GM18868 (cell line): ENCODE measurements around the gene PNMA8B.
"Not testable (repeated sequence)": the region's sequence is repeated elsewhere in the genome, so short reads cannot be mapped to it uniquely, and the experiment has no call there.

Experiments used
- ATAC-seq: cut with Tn5 transposase; IDR thresholded peaks from one replicate; pipeline ENCODE4 v1.9.1; 2021; ENCODE audit warnings: mild to moderate bottlenecking, moderate library complexity; ENCODE audit not compliant: unreplicated experiment

PNMA8B gene

DNA sequence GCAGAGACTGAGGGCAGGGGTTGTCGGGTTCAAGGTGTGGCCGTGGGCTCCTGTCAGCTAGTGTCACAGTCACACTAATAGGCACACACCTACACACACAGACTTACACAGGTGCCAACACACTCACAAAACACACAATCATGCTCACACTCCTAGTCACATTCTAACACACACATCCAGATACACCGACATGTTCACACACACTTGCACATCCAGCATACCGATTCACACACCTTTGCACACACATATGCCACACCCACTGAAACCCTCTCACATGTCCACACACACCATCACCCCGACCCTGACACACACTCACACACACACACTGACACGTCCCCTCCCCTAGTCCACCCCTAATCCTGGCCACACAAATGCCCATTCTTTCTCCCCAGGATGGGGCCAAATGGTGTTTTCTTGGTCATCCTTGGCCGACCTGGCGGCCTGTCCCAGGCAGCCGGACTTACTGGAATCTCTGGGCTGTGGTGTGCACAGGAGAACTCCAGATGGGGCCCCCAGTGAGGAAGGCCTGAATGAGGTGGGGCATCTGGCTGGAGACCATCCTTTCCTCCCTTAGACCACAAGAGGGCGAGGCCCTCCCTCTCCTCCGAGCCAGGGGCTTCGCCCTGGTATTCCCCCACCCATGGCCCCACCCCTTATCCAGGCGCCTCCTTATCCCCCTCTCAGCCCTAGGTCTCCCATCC is 19.1 kb upstream of the PNMA8B start:
- ATAC-seq: no peak

DNA sequence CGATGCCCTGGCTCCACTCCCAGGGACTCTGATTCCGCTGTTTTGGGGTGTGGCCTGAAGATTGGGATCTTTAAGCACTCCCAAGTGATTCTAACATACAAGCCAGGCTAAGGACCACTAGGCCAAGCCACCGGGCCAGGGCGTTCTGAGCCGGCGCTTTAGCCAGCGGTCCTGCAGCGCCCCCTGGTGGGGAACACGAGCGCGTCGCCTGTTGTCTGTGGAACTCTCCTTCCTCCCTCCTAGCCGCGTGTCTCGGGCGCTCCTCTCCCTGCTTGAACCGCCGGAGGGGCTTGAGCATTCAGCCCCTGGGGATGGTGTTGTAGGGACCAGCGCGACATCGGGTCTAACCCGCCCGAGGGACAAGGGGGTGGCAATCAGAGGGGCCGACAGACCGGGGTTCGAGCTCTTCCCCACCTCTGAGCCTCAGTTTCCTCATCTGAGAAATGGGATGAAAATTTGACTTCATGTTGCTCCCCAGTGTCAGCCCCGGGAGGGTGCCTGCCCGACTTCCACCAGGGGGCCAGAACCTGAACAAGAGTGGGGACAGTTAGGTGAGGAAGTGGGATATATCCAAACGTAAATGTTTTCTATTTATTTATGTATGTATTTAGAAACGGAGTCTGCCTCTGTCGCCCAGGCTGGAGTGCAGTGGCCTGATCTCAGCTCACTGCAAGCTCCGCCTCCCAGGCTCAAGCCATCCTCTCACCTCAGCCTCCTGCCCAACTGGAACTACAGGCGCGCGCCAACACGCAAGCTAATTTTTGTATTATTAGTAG is 18.0 kb upstream of the PNMA8B start:
- no peak for ATAC-seq

DNA sequence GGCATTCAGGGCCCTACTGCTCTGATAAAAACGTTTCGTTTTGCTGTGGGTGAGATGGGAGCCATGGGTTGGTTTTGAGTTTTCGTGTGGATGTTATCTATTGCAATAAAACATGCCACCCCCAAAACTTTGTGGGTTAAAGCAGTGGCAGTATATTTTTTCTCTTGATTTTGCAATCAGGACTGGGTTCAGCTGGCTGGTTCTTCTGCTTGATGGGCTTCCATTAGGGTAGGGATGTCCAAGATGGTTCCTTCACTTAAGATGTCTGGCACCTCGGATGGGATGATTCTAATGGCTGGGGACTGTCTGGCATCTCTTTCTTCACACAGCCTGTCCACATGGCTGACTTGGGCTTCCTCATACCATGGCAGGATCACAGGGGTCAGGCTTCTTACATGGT is 15.6 kb upstream of the PNMA8B start:
- ATAC-seq: no peak

DNA sequence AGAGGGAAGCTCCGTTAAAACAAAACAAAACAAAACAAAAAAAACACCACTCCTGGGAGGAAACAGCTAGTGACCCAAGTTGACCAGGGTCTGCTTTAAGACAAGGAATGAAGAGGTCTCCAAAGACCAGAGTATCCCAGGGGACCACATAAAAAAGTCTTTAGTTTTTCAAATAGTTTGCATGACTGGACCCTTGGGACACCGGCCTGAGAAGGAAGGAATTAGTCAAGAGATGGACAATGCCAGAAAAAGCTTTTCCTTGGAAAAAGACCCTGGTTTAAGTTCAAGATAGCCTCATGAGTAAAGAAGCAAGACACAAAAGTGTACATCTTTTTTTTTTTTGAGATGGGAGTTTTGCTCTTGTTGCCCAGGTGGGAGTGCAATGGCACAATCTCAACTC is 12.5 kb upstream of the PNMA8B start:
- ATAC-seq: no peak

DNA sequence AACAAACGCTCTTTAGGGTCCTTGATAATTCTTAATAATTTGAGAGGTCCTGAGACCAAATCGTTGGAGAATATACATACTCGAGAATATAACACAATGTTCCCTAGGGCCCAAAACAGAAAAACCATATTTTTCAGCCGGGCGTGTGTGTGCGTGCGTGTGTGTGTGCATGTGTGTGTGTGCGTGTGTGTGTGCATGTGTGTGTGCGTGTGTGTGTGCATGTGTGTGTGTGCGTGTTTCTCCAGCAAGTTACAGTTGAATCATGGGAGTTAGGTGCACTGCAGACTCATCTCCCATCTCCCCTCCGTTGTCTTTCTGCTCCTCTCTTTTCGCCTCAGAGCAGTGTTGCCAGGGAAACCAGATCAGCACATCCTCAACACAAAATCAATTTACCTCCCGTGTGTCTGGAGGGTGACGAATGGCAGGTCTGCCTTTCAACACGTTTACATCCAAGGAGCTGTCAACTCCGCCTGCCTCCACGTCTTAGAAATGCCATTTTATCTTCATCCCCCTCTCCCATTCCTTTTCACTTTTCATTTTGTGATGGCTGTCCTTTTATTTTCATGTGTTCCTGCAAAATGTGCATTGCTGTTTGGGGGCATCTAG is 8.3 kb upstream of the PNMA8B start:
- ATAC-seq: no peak

DNA sequence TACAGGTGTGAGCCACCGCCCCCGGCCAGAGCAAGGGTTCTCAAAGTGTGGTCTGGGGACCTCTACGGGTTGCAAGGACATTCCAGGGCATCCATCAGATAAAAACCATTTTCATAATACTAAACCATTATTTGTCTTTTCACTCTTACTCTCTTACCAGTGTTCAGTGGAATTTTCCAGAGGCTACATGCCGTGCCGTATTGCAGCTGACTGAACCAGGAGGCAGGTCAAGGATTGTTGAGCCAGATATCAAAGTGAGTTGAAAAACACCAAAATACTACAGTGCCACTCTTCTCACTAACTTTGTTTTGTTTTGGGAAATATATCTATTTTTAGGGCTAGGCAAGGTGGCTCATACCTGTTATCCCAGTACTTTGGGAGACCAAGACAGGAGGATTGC is 7.2 kb upstream of the PNMA8B start:
- no peak for ATAC-seq

DNA sequence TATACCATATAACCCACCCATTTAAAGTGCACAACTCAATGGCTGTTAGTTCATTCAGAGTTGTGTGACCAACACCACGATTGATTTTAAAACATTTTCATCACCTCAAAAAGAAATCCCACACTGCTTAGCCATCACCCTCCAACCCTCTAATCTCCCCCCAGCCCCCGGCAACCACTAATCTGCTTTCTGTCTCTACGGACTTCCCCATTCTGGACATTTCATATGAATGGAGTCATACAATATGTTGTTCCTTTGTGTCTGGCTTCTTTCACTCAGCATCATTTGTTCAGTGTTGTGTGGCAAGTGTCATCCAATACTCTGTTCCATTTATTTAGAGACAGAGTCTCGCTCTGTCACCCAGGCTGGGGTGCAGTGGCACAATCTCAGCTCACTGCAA is 4.0 kb upstream of the PNMA8B start:
- ATAC-seq: no peak

DNA sequence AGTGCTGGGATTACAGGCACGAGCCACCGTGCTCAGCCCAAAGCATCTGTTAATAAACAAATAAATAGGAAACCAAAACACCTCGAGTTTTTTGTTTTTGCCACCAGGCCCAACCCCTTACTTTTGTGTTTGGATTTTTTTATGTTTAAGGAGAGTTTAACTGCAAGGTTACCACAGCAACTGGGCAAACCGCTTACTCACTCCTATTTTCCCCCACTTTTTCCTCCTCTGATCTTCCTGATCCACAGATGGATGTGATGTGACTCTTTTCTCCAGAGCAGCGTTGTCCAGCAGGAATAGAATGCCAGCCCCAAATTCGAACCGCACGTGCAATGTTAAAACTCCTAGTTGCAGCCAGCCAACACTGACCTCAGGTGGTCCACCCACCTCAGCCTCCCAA is 2.1 kb upstream of the PNMA8B start:
- ATAC-seq: no peak

DNA sequence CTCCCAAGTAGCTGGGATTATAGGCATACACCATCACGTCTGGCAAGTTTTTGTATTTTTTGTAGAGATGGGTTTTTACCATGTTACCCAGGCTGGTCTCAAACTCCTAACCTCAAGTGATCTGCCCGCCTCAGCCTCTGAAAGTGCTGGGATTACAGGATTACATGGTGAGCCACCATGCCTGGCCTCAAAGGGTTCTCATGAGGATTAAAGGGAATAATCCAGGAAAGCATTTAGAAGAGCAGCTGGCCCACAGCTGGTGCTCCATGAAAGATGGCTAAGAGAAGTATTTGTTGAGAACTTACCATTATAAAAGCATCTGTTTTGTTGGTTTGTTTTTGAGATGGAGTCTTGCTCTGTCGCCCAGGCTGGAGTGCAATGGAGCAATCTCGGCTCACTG is 1.2 kb upstream of the PNMA8B start:
- ATAC-seq: not testable (repeated sequence)

DNA sequence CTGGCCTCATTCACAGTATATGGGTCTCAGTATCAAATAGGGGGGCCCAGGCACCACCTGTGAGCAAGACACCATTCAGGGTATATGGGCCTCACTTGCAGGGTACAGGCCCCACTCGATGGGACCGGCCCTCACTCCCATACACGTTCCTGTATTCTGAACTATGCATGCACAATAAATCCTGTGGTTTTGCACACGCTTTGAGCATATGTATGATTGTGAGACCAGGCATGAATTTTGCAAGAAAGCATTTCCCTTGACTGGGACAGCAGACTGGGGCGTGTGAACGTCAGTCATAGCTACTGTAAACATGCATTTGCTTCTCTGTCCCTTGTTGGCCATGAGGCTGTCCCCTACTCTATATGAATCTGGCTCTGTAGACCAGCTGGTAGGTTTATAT is 637 bp upstream of the PNMA8B start:
- no peak for ATAC-seq

DNA sequence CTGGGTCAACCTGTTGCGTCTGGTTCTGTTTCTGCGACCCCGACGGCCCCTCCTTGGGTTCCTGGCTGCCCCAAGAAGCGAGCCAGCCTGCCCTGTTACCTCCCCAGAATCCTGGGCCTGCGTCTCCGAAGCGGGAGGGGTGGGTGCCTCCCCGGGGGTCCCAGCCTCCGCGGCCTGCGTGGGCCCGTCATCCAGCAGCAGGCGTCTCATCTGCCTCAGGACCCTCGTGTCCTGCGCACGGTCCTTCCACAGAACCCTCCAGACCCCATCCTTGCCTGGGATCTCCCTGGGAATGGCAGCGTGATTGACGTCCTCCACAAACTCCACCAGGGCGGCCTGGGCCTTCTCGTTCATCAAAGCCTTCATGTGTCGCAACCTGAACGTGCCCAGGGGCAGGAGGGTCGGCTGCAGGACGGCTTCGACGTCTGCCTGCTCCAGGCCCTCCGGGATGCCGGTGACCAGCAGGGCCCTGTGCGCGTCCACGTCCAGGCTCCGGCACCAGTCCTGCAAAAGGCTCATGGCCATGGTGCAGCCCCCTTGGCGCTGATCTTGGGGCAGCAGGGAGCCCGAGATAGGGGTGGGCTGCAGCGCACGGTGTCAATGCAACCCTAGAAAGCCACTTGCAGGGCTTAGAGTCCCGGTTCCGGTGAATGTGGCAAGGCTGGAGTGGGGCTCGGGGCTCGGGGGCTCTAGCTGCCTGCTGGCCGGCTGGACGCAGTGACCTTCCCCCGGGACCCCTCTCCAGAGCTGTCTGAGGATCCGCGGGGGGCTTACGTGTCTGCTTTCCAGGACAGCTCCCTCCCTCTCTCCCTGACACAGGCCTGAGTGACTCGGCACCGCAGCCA is 504 bp downstream of the PNMA8B start:
- ATAC-seq: no peak

DNA sequence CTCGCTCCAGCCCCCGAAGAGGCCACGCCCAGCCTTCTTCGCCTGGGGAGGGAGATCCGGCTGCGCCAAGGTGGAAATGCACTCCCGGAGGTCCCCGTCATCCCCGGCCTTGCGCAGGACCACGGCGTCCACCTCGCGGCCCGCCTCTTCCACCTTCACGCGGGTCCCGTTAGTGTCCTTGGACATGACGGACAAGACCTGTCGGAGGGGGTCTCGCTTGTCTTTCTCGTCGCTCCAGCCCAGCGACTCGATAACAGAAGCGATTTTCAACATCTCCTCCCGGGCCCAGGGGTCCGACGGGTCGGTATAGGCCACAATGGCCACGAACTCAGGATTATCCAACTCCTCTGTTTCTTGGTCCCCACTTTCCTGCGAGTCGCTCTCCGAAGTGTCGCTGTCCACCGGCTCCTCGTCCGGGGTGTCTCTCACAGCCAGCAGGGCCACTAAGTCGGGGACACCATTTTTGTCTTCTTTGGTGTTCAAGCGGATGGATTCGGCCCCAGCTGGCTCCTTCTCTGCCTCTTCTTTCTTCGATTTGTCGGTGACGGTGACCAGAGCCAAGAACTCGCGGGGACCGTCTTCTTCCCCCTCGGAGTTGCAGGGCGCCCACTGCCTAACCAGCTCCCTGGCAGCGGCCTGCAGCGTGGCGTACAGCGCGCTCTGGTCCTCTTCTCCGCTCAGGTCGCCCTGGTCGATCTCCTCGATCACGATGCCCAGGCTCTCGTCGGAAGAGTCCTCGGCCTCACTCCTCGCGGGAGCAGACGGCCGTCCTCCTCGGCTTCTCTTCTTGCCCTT is 1.3 kb downstream of the PNMA8B start:
- ATAC-seq: no peak

DNA sequence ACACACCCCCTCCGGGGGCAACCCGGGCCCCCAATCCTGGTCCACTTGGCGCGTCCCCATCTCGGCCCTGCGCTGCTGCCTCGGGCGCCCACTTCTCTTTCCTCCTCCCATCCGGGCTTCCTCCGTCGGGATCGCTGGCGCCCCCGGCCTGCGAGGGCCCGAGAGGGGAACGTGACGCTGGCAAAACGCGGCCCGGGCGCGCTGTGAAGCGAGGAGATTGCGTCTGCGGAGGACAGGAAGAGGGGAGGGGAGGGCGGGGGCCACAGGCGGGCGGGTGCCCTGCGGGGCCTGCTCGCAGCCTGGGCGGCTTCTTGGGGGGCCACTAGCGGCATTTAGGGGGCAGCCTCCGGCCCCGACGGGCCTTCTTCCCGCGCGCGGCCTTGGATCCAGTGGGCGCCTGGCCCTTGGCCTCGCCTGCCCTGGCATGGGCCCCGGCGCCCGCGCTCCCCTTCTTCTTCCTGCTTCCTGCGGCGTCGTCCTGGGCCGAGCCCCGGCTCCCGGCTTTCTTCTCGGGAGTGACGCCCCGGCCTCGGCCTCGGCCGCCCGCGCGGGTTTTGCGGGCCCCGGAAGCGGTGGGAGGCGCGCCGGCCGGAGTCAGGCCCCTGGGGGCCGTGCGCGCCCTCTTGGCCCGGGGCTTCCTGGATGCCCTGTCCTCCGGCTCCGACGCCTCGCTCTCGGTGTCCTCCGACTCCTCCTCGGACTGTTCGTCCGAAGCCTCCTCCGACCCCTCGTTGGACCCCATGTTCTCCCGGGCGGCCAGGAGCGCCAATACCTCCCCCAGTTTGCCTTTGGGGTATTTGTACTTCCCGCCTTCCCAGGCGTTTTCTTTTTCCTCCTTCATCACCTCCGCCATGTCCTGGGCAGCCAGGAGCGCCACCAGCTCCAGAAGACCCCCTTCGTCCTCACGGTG is 2.2 kb downstream of the PNMA8B start:
- no peak for ATAC-seq

DNA sequence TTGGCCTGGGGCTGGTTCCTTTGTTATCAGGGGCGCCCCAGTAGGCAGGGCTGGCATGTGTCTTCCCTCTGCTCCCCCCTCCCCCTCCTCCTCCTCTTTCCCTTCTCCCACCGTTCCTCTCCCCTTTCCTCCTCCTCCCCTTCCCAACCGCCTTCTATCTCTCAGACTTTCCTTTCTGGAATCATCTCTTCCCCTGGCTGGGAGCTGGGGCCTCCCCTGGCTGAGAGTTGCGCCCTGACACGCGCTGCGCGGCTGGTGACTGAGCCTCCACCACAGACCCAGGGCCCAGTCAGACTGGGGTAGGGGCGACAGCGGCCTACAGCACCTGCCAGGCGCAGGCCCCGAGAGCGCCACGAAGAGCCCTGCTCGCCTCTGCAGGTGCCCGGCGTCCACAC is 2.8 kb downstream of the PNMA8B start:
- no peak for ATAC-seq

DNA sequence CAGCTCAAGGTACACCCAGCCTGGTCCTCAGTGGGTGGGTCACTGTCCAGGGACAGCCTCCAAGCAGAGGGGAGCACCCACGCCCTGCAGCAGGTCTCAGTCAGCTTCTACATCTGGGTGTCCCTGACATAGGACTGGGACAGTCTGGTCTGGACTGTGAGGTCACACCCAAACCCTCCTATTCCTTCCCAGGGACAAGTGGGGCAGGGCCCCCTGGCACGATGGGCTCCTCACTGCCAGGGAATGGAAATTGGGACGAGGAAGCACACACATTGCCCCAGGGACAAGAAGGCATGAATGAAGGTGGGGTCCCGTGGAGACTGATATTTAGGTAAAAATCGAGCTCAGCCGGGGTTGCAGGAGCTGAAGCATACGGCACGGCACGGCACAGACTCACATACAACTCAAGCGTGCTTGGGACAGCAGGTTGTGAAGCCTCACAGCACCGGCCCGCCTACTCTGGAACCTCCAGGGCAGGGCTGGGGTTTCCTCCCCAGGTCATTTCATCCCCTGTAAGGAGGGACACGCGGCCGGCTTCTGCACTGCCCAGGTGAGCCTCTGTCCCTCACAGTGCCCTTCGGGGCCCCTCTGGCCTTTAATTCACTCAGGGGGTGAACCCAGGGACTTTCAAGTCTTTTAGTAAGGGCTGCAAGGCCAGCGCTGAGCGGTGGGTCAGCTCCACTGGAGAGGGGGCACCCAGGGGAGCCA is 3.5 kb downstream of the PNMA8B start:
- ATAC-seq: no peak

DNA sequence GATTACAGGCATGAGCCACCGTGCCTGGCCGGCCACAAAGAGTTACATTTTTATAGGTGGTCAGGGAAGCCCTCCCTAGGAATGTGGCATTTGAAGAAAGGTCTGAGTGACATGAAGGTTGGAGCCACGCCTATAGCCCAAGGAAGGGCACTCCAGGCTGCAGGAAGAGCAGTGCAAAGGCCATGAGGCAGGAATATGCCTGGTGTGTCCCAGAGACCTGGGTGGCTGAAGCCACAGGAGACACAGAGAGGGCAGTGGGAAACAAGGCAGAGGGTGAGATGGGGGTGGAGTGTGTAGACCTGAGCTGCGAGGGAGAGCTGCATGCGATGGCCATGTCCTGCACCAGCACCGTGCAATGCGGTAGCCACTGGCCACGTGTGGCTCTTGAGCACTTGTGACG is 4.9 kb downstream of the PNMA8B start:
- no peak for ATAC-seq

DNA sequence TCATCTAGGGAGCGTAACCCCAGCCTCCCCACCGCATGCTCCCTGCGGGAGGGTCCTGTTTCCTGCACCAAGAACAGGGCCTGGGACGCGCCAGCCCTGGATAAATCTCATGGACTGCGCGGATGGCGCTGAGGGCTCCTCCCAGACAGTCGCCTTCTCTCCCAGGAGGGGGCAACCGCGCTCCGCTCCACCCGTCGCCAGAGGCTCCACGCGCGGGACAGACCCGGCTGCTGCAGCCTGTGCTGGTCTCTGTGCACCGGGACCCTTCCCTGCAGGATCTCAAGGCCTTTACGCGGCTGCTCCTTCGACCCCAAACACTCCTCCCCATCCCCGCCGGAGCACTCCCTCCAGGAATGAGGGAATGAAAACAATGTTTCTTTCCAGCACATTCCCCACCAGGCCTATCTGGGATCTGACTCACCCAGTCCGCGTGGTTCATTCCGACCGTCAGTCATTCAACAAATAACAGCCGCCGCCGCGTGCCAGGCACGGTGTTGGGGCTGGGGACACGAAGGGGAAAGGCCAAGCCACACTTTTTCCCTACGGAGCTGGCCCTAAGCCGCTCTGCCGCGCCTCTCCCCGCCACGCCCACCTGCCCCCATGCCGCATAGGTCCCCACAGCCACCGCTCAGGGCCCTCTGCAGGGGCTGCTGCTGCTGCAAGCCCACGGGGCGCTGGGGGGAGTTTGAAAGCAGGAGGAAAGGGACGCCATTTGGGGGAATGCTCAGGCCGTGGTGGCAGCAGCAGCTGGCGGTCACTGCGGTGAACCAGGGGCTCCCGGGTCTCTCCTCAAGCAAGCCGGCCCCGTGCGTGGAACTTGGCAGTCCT is 6.0 kb downstream of the PNMA8B start:
- ATAC-seq: no peak

DNA sequence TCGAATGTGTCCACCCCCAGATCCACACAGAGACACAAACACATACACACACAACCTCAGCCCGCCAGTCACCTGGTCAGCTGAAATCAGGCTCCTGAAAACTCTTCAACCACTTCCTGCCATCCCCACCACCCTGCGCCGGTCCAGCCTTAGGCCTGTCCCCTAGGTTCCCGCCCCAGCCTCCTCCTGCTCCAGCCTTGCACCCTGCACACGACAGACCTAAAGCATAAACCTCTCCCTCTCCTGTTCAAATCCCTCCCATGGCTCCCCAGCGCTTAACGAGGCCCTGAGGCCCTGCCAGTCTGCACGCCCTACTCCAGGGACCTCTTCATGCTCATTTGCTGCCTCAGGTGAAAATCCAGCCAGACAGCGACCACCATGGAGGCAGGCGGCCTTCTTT is 7.1 kb downstream of the PNMA8B start:
- ATAC-seq: no peak
